Stimulated activated CD8-positive, alpha-beta memory T cell treated with anti-CD3 and anti-CD28 coated beads, Interleukin-4, amount 100 ng/mL, for 4 hours (primary cell): ENCODE measurements around the gene ARHGAP28.

ENCODE experiments used
- DNase-seq, 2 donors: peaks; one replicate each; pipeline ENCODE4 v3.0.0-alpha.2; 2020; ENCODE audit warnings: low read depth in 2 of 2, low spot score in 1 of 2

ARHGAP28 gene, protein sequence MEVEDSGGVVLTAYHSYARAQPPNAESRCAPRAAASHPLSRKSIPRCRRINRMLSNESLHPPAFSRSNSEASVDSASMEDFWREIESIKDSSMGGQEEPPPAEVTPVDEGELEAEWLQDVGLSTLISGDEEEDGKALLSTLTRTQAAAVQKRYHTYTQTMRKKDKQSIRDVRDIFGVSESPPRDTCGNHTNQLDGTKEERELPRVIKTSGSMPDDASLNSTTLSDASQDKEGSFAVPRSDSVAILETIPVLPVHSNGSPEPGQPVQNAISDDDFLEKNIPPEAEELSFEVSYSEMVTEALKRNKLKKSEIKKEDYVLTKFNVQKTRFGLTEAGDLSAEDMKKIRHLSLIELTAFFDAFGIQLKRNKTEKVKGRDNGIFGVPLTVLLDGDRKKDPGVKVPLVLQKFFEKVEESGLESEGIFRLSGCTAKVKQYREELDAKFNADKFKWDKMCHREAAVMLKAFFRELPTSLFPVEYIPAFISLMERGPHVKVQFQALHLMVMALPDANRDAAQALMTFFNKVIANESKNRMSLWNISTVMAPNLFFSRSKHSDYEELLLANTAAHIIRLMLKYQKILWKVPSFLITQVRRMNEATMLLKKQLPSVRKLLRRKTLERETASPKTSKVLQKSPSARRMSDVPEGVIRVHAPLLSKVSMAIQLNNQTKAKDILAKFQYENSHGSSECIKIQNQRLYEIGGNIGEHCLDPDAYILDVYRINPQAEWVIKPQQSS

DNA sequence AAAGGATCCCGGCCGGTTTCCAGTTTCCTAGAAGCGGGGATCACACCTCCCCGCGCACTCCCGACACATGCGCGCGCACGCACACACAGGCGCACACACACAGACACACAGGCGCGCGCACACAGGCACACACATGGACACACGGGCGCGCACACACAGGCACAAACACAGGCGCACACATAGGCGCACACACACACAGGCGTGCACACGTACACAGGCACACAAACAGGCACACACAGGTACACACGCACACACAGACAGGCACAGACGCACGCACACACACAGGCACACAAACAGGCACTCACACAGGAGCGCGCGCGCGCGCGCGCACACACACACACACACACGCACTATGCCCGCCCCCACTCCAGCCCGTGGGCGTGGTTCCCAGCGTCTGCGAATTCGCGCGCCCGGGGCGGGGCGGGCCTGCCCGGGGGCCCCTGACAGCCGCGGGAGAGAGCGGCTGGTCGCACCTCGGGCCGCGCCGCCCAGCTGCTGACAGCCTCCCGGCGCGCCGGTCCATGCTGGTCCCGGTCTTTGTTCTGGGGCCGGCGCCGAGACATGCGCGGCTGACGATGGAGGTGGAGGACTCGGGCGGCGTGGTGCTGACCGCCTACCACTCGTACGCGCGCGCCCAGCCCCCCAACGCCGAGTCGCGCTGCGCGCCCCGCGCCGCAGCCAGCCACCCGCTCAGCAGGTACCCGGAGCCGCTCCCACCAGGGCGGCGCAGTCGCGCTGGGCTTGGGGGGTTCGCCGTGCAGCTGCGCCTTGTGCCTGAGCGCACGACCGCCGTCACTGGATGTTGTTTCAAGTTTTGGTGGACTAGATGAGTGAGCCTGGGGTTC is at the start of gene ARHGAP28:
TSS of gene ARHGAP28 (plus strand) at position 470 of the 845 bp plus-strand sequence. CDS start at position 576, 106 bp downstream.
- no peak for DNase-seq

DNA sequence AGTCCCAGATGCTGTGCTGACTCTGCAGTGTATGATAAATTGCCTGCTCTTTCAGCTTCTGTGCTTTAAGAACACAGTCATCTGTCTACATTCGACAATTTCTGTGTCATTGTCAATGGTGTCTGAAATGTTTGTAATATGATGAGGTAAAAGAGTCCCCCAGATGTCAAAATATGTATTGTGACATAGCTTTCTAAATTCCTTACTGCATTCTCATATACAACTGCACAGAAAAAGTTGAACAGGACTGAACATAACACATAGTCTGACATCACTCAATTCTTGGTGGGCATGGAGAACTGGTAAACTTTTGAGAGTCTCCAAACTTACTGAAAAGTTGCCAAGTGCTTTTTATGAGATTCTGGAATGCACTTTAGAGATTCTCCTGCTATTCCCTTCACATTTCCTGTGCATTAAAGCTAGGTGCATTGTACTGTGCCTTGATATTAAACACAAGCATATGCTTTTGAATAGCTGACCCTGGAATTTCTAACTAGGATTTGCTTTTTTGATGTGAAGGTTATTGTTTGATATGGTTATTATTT is 48.1 kb upstream of the ARHGAP28 start:
- no peak for DNase-seq

DNA sequence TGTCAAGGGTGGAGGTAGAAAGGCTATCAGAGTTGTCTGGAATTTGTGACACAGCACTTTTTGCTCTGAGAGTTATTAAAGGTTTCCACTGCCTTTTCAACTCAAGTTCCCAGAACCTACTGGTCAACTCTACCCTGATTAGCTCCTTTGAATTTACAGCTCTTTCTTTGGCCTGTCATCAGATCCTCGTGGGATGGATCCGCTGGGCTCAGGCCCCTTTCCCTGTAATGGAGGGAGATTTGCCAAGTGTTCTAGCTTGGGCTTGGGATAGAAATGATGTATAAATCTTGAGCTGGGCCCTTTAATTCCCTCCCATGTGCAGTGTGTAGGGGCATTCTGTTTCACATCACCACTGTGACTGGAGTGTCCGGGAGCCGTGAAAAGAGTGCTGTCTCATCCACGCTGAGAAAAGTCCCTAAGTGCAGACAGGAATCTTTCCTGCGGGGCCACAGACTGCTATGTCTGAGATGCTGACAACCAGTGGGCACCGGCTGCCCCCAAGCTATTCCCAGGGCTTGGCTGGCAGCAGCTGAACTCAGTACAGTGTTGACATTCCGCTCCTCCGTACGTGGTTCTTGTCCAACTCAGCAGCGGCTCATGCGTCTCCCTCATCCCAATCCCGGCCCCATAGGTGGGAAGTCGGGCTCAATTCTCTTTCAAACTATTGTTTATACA is 46.9 kb upstream of the ARHGAP28 start:
- no peak for DNase-seq

DNA sequence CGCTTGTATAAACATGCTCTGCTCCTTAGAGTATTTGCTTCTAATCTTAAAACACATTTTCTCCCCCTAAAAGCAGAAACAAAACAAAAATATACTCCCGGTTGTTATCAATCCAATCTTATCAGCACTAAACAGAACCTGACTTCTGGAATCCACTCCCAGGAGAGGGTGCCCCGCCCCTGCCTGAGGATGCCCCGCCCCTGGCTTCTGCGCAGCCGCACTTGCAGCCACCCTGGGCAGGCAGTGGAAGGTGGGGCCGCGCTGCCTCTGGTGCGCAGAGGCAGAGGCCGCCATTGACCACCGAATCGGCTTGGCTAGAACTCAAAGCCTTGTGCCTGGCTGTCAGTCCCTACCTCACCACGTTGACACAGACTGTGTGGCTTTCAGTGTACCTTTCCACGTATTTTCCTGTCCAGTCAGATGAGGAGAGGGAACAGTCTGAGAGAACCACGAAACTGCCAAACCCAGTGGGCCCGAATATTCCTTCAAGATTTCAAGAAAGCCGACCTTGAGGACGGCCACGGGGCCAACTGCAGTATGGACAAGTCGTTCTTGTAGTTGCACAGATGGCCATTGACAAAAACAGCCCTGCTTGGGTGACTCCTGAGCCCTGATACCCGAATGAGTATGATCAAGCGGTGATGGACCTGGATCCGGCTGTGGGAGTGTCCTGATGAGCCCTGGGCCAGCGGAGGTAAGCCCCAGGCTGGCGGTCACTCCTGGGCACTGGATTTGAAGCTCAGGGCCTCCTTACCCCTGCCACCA is 46.2 kb upstream of the ARHGAP28 start:
- DNase-seq = no peak

DNA sequence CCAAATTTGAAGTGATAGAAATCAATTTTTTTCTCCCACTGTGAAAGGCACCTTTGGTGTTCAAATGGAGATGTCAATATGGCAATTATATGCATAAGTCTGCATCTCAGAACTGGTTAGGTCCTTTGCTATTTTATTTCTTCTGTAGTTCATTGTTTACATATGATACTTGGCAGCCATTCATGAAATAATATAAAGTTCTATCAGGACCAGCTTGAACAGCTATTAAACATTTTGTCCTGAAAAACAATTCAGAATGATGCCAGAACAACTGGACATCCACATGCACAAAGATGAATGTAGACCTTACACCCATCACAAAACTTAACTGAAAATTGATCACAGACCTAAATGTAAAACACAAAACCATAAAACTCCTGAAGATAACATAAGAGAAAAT is 41.8 kb upstream of the ARHGAP28 start:
- no peak for DNase-seq

DNA sequence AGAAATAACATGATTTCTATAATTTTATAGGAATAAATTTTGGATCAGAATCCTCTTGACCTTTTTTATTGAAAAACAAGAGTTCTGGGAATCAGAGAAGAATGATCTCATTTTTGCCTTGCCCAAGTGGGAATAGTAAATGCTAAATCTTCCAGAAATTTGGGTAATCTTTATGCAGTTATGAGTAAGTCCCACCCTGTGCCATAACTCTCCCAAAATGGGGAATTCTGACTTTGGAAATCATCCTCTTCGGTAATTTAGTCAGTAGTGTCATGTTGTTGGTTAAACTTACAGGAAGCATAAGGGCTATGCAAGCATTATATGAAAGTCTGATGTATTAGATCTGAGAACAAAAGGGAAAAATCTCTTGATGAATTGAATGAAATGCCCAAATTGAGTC is 20.6 kb upstream of the ARHGAP28 start:
- no peak for DNase-seq

DNA sequence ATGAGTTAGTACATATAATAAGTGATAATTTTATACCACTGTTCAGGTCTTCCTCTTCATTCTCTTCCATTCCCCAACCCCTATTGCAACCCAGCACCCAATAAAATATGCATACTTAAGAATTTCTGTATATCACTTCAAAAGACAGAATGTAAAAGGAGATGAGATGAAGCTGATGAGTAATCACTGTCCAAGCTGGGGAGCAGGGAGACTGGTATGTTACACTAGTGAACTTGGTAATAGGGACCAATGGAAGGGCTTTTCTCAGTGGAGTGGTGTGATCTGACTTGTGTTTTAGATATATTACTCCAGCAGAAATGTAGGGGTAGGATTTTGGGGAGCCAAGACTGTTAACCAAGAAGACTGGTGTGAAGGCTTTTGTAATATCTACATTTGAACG is 18.0 kb upstream of the ARHGAP28 start:
- DNase-seq = no peak

DNA sequence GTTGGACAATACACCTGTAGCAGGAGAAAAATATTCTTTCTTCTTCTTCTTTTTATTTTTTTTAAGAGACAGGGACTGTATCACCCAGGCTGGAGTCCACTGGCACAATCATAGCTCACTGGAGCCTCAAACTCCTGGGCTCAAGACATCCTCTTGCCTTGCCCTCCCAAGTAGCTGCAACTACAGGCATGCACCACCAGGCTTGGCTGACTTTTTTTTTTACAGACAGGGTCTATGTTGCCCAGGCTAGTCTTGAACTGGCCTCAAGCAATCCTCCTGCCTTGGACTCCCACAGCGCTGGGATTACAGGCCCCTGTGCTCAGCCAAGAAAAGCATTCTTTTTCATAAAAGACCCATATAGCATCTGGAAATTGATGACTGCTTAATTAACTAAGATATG is 17.1 kb upstream of the ARHGAP28 start:
- DNase-seq = no peak

DNA sequence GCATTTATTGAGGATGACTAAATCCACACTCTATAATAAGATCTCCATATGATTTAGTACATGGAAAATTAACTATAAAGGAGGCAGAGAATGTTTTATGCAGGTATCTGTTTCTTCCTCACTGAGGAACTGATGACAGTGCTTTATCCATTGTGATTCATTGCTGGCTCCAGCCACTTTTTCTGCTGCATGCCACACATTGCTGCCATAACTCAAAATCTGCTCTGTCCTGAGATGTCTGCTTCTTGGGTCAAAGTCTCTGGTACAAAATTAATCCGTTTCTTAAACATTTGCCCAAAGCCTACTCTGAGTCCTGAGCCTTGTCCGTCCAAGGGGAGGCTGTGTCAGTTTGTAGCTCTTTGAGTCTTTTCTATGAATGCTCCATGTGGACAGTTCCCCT is 15.5 kb upstream of the ARHGAP28 start:
- no peak for DNase-seq

DNA sequence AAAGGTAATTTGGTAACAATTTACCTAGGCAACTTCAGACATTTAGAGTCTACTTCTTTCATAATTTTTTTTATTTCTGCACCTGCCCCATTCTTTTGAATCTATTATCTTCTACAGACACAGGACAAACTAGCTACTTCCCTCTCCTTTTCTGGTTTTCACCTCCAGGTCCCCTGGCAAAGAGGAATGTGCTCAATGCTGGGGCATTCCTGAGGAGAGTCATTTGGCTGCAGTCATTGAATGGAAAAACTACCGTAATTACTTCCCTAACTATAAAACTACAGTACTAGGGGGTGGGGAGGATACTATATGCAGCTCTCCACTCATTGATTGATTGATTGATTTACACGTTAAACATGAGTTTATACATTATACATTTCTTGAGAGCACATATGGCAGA is 11.2 kb upstream of the ARHGAP28 start:
- no peak for DNase-seq

DNA sequence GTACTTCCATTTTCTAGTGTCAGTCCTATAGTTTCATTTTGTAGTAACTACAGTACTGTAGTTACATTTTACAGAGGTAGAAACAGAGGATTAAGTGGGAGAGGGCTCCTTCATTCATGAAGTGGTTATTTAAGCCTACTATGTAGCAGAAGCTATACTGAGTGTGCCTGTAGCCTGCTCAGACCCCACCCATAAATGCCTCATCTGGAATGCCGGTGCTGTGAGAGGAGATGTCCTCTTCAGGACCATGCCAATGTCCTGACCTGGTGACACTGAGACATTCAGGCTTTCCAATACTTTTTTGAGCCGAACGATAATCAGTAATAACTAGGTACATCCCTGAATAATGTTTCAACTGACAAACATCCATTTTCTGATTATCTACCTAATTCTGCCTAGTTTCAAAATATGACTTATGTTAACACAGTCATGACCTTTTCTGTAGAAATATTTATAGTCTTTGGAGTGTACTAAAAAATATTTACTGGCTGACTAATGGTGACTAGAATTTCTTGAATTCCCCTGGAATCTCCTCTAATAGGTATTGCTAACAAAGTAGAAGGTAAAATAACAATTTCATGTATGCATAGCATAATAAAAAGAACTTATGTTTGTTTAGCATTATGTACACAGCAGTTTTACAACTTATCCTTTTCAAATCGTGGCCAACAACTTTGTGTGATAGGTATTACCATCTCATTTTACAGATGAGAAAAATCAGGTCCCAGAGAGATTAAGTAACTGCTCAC is 10.2 kb upstream of the ARHGAP28 start:
- no peak for DNase-seq

DNA sequence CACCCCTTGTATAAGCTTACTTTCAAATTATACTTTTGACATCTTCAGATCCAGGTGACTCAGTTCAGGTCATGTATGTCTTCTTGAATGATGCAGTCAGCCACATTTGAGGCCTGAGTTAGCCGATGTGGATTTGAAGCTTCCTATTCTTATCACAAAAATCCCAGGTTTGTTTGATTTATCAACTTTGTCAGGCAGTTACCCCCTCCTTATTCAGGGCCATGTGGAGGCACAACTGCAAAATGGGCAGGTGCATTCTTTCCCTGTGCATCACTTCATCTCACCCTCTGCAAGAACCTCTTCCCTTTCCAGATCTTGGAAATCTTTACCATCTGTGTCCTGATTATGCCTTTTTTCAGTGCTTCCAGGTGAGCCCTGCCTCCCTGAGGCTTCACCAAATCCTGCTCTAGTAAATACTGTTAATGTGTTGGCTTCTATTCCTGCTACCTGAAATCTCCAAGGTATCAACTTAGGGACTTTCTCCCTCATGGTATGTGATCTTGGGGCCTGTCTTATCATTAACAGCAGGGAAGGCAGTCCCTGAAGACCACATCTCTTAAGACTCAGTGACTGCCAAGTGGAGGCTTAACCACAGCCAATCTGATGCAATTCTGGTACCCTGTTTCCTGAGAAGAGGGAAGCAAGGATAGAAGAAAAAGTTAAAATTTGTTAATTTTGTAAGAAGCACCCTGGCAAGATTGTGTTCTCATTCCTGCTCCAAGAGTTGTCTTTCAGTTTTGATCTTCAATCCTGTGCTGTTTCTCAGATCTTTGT is 9.4 kb upstream of the ARHGAP28 start:
- no peak for DNase-seq

DNA sequence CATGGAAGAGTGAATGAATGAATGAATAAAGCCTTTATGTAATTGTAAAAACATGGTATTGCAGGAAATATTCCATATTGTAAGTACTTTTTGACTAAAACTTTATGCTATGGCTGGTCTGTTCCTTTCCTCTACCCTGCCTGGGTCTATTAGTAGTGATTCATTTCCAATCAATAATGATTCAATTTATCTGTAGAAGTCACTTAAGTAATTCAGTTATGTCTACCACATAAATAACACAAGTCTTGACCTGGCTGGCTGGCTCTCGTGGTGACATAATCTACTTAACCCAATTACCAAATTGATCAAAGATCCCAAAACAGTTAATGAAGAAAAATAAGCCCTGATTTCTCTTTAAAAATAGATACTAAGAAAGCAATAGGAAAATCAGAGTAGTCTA is 7.8 kb upstream of the ARHGAP28 start:
- DNase-seq = no peak

DNA sequence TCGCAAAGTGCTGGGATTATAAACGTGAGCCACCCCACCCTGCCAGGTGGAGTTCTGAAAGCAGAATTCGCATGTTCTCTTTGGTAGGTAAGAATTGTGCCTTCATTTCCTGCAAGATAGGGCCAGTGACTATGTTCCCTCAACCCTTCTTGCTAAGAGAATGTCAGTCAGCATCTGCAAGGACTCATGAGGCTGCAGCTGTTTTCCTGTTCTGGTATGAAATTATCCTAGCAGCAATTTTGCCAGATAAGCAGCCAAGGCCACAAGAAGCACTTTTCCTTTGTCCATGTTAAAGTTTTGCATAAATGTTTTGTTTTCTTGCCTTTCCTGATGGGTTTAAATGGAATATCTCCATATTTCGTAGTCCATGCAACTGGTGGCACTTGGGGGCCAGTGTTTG is 6.8 kb upstream of the ARHGAP28 start:
- no peak for DNase-seq

DNA sequence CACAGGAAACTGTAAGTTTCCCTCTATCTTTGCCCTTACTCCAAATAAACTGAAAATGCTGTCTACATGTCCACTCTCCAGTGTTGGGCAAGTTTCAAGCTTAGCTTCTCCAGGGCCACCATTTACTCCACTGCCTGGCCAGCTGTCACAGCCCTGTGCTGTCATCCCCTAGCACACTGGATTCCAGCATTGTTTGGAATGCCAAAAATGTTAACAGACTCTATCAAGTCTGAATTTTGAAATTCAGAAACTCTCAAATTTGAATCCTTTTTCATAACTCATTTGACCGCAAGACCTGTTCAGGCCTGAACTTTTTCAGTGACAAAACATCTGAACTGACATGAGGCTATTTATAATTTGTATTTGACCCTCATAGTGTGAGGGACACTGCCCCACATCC is 5.2 kb upstream of the ARHGAP28 start:
- no peak for DNase-seq

DNA sequence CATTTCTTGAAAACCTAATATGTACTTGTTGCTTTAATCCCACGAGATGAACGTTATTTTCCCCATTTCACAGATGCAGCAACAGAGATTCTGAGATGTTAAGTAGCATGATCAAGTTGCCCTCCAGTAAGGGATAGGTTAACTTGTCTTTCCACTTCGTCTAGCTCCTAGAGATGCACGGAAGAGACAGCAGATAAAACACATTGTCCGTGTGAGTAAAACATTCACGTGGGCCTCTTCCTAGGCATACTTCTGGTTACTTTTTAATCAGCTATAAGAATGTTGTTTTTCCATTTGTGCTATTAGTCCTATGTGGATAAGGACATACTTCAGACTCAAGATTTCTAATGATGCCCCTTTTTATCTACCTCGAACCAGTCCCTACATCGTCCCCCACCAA is 1.2 kb upstream of the ARHGAP28 start:
- DNase-seq = no peak

DNA sequence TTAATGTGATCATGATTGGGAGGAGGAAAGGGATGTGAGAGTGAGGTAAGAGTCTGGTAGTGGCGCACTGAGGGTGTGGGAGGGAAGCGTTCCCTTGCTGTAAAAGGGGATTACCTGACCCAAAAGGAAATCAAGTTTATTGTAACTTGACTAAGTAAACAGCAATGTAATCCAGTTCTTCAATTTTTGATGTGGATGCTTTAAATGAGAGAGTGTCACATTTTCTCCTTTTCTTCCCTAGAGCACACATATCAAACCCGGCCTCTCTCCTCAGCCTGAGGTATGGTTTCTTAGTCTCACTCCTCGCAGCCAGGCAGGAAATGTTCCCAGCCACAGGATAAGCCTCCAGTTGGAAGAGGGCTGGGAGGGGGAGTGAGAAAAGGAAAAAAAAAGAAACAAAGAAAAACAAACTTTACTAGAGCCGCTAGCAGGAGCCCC is 688 bp upstream of the ARHGAP28 start:
- DNase-seq = no peak

DNA sequence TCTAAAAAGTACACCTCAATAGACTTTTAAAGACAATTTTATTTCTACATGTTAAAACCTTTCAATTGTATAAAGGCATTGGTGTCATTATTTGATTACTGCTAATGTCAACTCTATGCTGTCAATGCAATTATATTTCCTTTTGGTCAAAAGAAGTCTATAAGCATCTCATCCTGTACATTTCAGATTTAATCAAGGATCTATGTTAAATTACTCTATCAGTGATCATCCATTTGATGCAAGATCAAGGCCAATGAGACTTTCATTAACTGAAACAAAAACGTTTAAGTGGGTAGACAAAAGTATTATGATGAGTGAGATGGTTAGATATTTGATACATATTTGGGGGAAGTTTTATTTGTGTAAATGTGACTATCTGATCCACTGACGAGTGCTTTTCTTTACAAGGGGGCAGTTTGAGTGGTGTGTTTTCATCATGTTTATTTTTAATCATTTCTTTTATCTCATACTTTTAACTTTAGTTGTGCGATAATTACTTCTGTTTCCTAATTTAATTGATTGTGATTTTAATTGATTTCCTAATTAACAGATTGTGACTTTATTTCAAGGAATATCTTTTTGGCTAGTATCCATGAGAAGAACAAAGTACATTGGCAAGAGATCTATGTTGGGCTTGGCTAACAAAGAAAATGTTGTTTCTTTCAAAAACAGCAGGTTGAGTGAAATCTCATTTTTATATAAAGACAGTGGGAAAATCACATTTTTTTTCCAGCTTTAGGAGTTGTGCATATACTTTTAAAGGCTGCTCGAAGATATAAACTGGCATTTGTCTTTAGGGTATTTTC is 1.1 kb downstream of the ARHGAP28 start:
- DNase-seq = no peak
